ENCODE results near the gene TBL1X.
A peak's percentile ranks its signal among the peaks of the same experiment; 100 is the strongest.

The TBL1X gene

GRCh38 chrX:9707306-9708033 lies 242.6 kb downstream of the TBL1X start:
- no peak for DNase-seq (ENCODE audit: low read depth)

- DNase-seq (ENCODE audit: low read depth) = no peak
Observed at GRCh38 chrX:9708086-9708485, 243.2 kb downstream of the TBL1X start.

- peak; percentile 46 for DNase-seq (ENCODE audit: low read depth)
Observed at GRCh38 chrX:9708923-9709553, 244.2 kb downstream of the TBL1X start.

- DNase-seq (ENCODE audit: low read depth) = no peak
Observed at GRCh38 chrX:9710332-9710731, 245.5 kb downstream of the TBL1X start.

- DNase-seq (ENCODE audit: low read depth) = no peak
Observed at GRCh38 chrX:9717376-9717775, 252.5 kb downstream of the TBL1X start.

- peak; percentile 53 for DNase-seq (ENCODE audit: low read depth)
Observed at GRCh38 chrX:9724711-9725110, 259.9 kb downstream of the TBL1X start.

GRCh38 chrX:9728261-9728660 lies 263.4 kb downstream of the TBL1X start:
- no peak for DNase-seq (ENCODE audit: low read depth)

- no peak for DNase-seq (ENCODE audit: low read depth)
Observed at GRCh38 chrX:9729171-9729885, 264.5 kb downstream of the TBL1X start.

- DNase-seq (ENCODE audit: low read depth) = no peak
Observed at GRCh38 chrX:9730078-9730477, 265.2 kb downstream of the TBL1X start.

- no peak for DNase-seq (ENCODE audit: low read depth)
Observed at GRCh38 chrX:9730752-9731151, 265.9 kb downstream of the TBL1X start.

- DNase-seq (ENCODE audit: low read depth) = no peak
Observed at GRCh38 chrX:9737363-9737762, 272.5 kb downstream of the TBL1X start.

- no peak for DNase-seq (ENCODE audit: low read depth)
Observed at GRCh38 chrX:9738151-9738550, 273.3 kb downstream of the TBL1X start.

GRCh38 chrX:9739130-9739529 lies 274.3 kb downstream of the TBL1X start:
- no peak for DNase-seq (ENCODE audit: low read depth)

- peak; percentile 40 for DNase-seq (ENCODE audit: low read depth)
Observed at GRCh38 chrX:9745417-9746115, 280.7 kb downstream of the TBL1X start.

- peak; percentile 69 for DNase-seq (ENCODE audit: low read depth)
Observed at GRCh38 chrX:9746148-9746888, 281.5 kb downstream of the TBL1X start.

- DNase-seq (ENCODE audit: low read depth) = no peak
Observed at GRCh38 chrX:9747644-9748043, 282.8 kb downstream of the TBL1X start.

- DNase-seq (ENCODE audit: low read depth) = no peak
Observed at GRCh38 chrX:9749146-9749692, 284.4 kb downstream of the TBL1X start.

- no peak for DNase-seq (ENCODE audit: low read depth)
Observed at GRCh38 chrX:9757366-9757765, 292.5 kb downstream of the TBL1X start.

GRCh38 chrX:9758021-9758638 lies 293.3 kb downstream of the TBL1X start:
- no peak for DNase-seq (ENCODE audit: low read depth)

GRCh38 chrX:9759337-9759736 lies 294.5 kb downstream of the TBL1X start:
- no peak for DNase-seq (ENCODE audit: low read depth)
